Mucosa of descending colon (tissue), 3 donors: Measurements from ENCODE around the gene PRPH. TPM values are rescaled to one million over a fixed set of nuclear protein-coding genes. Genes with fewer than 3 reads are reported as not detected.

Source experiments
- ATAC-seq: fragments of 200-7000 bp; cut with Tn5 transposase; one replicate; pipeline ENCODE4 v1.9.1; 2020; ENCODE audit warnings: mild to moderate bottlenecking, moderate library complexity
- DNase-seq, 3 donors: peaks; one replicate each; pipeline ENCODE4 v3.0.0-alpha.2; 2020
- H3K36me3 ChIP-seq: fragments of 200-600 bp; one replicate; pipeline ENCODE4 v1.8.0; 2021; ENCODE audit warnings: low read depth, mild to moderate bottlenecking
- H3K4me1 ChIP-seq: fragments of 200-600 bp; one replicate; pipeline ENCODE4 v1.8.0; 2021; ENCODE audit warnings: low read depth, mild to moderate bottlenecking
- H3K4me3 ChIP-seq: fragments of 200-600 bp; one replicate; pipeline ENCODE4 v1.8.0; 2021; ENCODE audit warnings: mild to moderate bottlenecking
- H3K9me3 ChIP-seq: fragments of 200-600 bp; one replicate; pipeline ENCODE4 v1.8.0; 2021; ENCODE audit warnings: mild to moderate bottlenecking
- CTCF ChIP-seq: fragments of 200-600 bp; IDR thresholded peaks from one replicate; pipeline ENCODE4 v1.8.0; 2022; ENCODE audit warnings: antibody characterized with exemption, mild to moderate bottlenecking
- intact Hi-C, 2 donors: fragments of 100-400 bp; cut with DNase I in 1 of 2; cut with micrococcal nuclease in 1 of 2; formaldehyde crosslinking; loops; one replicate each; pipeline versions ENCODE4 v1.11.0 to v1.11.1; 2022; cut with DNase I, micrococcal nuclease
- total RNA-seq, 3 donors: library from RNA; stranded (reverse); fragmentation: NEBNext Ultra II Directional in 2 of 3; extraction: Animal tissue kit (Norgen Biotek cat#: 25700) in 2 of 3; gene quantifications; one replicate each; pipeline versions ENCODE4 v1.2.1 to v1.2.4, GENCODE V29; 2021 to 2023
- donor health status: DM: no; HTN: no; CAD: no; lungs with moderate emphysema.
- donor health status: DM: no; HTN: no; CAD: no.
- donor health status: DM: no; HTN: yes; CAD: no.

The PRPH gene
- total RNA-seq, 3 donors from 2014 or later: 5.1 to 69.5 (median 8.6) TPM

DNA sequence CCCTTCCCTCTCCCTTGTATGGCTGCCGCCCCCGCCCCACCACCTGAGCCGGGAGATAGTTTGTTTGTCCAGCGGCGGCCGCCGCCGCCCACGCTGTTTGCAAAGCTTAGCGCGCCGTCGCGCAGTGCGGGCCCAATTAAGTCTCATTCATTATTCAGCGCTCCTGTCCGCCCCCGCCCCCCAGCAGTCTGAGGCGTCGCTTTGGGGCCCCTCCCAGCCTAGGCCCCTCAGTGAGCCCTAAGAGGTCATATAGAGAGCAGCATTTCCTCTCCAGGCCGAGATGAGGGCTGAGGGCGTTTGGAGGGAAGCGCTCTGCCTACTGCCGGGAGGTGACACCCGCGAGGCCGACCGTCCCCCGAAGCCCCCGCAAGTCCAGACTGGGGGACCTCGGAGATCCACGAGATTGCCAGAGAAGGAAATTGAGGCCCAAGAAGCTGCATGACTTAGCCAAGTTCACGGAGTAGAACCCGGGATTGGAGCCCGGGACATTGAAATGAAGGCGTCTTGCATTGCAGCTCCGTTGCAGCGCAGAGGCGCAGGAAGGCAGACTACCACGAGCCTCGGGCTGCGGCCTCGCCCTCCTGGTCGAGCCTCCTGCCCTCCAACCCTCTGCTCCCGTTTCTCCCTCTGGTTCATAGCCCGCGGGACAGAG, 51.8 kb downstream of the PRPH start, which contains the start of gene DNAJC22:
Gene DNAJC22, plus strand, starts transcription at position 230 of the 652 bp plus-strand sequence. CDS start 1,985 bp downstream, outside the sequence.
- no peak within 1 kb of the TSS for H3K4me3 ChIP-seq
- TF ChIP-seq CTCF: no peak
- no peaks in the 10 kb centered on the region for H3K36me3 ChIP-seq
- intact Hi-C loops: loop anchor here in 1 of 2 donors (10.0 kb wide), 1 partner anchor 62 kb away; no protein-coding TSS in a partner anchor
- DNase-seq (peak in 2 of 3 donors; percentile 52 to 59), ATAC-seq (peak; percentile 31)
- H3K4me1 ChIP-seq: peaks cover 51% of the 10 kb centered on the region
- H3K9me3 ChIP-seq: no peaks in the 10 kb centered on the region

DNA sequence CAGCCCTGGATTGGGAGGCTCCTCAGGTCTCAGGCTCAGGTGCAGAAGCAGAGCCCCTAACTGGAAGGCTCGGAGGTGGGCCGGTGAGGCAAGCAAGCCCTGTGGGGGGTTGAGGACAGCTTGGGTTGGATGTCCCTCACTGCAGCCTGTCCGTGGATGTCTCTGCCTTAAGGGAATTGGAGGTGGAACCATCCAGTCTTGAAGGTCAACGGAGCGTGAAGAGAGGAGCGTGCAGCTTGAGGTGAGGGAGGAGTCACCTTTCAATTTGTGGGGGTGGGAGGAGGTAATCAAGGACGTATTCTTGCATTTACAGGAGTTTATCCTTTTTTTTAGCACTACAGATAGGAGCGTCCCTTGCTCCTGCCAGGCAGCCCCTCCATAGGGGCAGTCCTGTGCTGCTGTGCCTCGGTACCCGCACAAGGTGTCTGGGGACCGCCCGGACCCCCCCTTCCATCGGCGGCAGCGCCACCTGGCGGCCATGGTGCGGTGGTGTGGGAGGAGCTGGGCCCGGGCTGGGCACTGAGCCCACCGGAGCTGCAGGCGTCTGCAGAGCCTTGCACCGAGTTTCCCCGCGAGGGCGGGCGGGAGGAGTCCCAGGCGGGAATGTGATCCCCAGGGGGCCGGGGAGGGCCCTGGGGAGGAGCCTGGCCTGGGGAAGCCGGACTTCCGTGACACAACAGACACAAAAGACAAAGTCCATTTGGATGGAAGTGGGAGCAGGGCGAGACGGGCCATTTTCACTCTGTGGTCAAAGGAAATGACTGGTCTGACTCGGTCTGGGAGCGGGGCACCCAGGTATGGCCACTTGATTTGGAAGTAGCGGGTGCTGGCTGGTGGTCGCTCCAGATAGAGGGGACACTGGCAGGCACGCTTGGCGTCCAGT, 52.6 kb downstream of the PRPH start:
- TF ChIP-seq CTCF: peak; percentile 82
- DNase-seq (peak; percentile 90 to 94 (median 92)), ATAC-seq (peak; percentile 95)
- Histone ChIP-seq H3K9me3 (no peaks in the 10 kb centered on the region), H3K4me1 (peaks cover 45% of the 10 kb centered on the region), H3K4me3 (no peak overlapping the region), H3K36me3 (no peaks in the 10 kb centered on the region)
- intact Hi-C loops: loop anchor here in 1 of 2 donors (10.0 kb wide), 1 partner anchor 63 kb away; no protein-coding TSS in a partner anchor

Other genes starting within 250 kb of the PRPH start
- gene KMT2D, start 234.4 kb upstream of the PRPH start, total RNA-seq: 100 to 1,000 TPM in 1 of 3 donors, 10 to 100 TPM in 2; 83.3 to 102 (median 88.5) TPM
- gene RHEBL1, start 225.2 kb upstream of the PRPH start, total RNA-seq: under 1 TPM; 0.23 to 0.58 (median 0.38) TPM
- gene DHH, start 200.3 kb upstream of the PRPH start, total RNA-seq: under 1 TPM; 0.26 to 0.54 (median 0.46) TPM
- 10 to 100 TPM; 46.1 to 77.4 (median 68.1) TPM for gene LMBR1L, start 184.3 kb upstream of the PRPH start, total RNA-seq
- gene TUBA1B, start 163.8 kb upstream of the PRPH start, total RNA-seq: 100 to 1,000 TPM; 391 to 679 (median 491) TPM
- 100 to 1,000 TPM in 1 of 3 donors, 10 to 100 TPM in 2; 20.5 to 295 (median 64.4) TPM for gene TUBA1A, start 106.1 kb upstream of the PRPH start, total RNA-seq
- 100 to 1,000 TPM; 128 to 260 (median 236) TPM for gene TUBA1C, start 30.1 kb upstream of the PRPH start, total RNA-seq
- gene TROAP, start 28.1 kb downstream of the PRPH start, total RNA-seq: 10 to 100 TPM in 1 of 3 donors, 1 to 10 TPM in 2; 4.4 to 18.8 (median 5.8) TPM
- gene C1QL4, start 42.0 kb downstream of the PRPH start, total RNA-seq: not detected
- 10 to 100 TPM in 2 of 3 donors, 1 to 10 TPM in 1; 6.7 to 45.7 (median 37.0) TPM for gene DNAJC22, start 51.7 kb downstream of the PRPH start, total RNA-seq
- gene SPATS2, start 72.3 kb downstream of the PRPH start, total RNA-seq: 10 to 100 TPM; 15.0 to 19.8 (median 18.3) TPM
- gene KCNH3, start 243.9 kb downstream of the PRPH start, total RNA-seq: under 1 TPM in 2 of 3 donors, not detected in 1; 0.13 to 0.19 TPM